ENCODE measurements around the gene PGGT1B.

DNA sequence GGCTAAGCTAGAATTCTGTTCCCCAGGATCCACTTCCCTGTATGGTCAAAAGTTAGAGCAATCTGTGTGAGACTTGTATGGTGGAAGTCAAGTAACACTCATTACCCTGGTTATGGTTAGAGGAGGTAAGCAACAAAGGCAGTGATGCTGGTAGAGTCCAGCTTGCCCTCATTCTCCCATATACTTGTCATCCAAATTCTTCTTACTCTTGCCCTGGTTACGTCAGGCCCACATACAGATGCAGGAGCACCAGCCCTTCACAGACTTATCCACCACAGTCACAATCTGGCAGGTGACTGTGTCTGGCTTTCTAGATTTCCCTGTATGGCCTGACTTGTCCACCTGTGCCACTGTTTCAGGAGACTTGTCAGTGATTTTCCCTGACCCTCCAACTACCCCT is 35.4 kb downstream of the PGGT1B start:
- TF ChIP-seq, protein P1, sequence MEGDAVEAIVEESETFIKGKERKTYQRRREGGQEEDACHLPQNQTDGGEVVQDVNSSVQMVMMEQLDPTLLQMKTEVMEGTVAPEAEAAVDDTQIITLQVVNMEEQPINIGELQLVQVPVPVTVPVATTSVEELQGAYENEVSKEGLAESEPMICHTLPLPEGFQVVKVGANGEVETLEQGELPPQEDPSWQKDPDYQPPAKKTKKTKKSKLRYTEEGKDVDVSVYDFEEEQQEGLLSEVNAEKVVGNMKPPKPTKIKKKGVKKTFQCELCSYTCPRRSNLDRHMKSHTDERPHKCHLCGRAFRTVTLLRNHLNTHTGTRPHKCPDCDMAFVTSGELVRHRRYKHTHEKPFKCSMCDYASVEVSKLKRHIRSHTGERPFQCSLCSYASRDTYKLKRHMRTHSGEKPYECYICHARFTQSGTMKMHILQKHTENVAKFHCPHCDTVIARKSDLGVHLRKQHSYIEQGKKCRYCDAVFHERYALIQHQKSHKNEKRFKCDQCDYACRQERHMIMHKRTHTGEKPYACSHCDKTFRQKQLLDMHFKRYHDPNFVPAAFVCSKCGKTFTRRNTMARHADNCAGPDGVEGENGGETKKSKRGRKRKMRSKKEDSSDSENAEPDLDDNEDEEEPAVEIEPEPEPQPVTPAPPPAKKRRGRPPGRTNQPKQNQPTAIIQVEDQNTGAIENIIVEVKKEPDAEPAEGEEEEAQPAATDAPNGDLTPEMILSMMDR (IDR thresholded peaks at IDR 0.05; ENCODE audit: insufficient read depth, low read length, poor library complexity, severe bottlenecking), result no peak
- TF ChIP-seq EZH2phosphoT487 (conservative IDR thresholded peaks at IDR 0.05; ENCODE audit: low read length), result no peak

Data from SU-DHL-6 (cell line).